HG02759 (cell line): ENCODE results near the gene TRIM58.

Source experiments
- ATAC-seq: cut with Tn5 transposase; IDR thresholded peaks from one replicate; pipeline ENCODE4 v1.9.1; 2021; ENCODE audit warnings: mild to moderate bottlenecking, moderate library complexity; ENCODE audit not compliant: unreplicated experiment

TRIM58 gene

GRCh38 chr1:247857069-247857984, at the start of gene TRIM58:
Gene TRIM58, plus strand, starts transcription at chr1:247857187. Its CDS starts 60 bp downstream, at chr1:247857247.
- ATAC-seq = peak; percentile 72

- ATAC-seq = no peak
These were observed 44.4 kb upstream of the TRIM58 start for GRCh38 chr1:247812637-247813036.

GRCh38 chr1:247822060-247822459, 34.9 kb upstream of the TRIM58 start:
- ATAC-seq = no peak

GRCh38 chr1:247824023-247824422, 33.0 kb upstream of the TRIM58 start, which contains the start of gene OR14A16:
Gene OR14A16, minus strand, starts transcription at chr1:247824119. Its CDS starts 8,390 bp downstream, at chr1:247815729.
- ATAC-seq = no peak

GRCh38 chr1:247825362-247825761, 31.6 kb upstream of the TRIM58 start:
- no peak for ATAC-seq

GRCh38 chr1:247829656-247830055, 27.3 kb upstream of the TRIM58 start:
- no peak for ATAC-seq

GRCh38 chr1:247833601-247834000, 23.4 kb upstream of the TRIM58 start:
- ATAC-seq = no peak

- ATAC-seq = no peak
These were observed 16.2 kb upstream of the TRIM58 start for GRCh38 chr1:247840818-247841217.

GRCh38 chr1:247841796-247842195, 15.2 kb upstream of the TRIM58 start, which contains the start of gene OR11L1:
Gene OR11L1, minus strand, starts transcription at chr1:247841896. Its CDS starts 0 bp downstream, at chr1:247841896.
- no peak for ATAC-seq

- ATAC-seq = no peak
These were observed 13.6 kb upstream of the TRIM58 start for GRCh38 chr1:247843411-247843810.

- no peak for ATAC-seq
These were observed 11.8 kb upstream of the TRIM58 start for GRCh38 chr1:247845011-247845692.

GRCh38 chr1:247845693-247846017, 11.3 kb upstream of the TRIM58 start:
- ATAC-seq = no peak

- ATAC-seq = no peak
These were observed 8.6 kb upstream of the TRIM58 start for GRCh38 chr1:247848346-247848745.

- no peak for ATAC-seq
These were observed 7.4 kb upstream of the TRIM58 start for GRCh38 chr1:247849616-247850015.

GRCh38 chr1:247854899-247855545, 2.0 kb upstream of the TRIM58 start:
- ATAC-seq = no peak

- ATAC-seq = no peak
These were observed 1.1 kb upstream of the TRIM58 start for GRCh38 chr1:247855911-247856310.

GRCh38 chr1:247857985-247858619, 1.1 kb downstream of the TRIM58 start:
- no peak for ATAC-seq

GRCh38 chr1:247862756-247863155, 5.8 kb downstream of the TRIM58 start:
- no peak for ATAC-seq

- no peak for ATAC-seq
These were observed 7.7 kb downstream of the TRIM58 start for GRCh38 chr1:247864644-247865043.

- ATAC-seq = no peak
These were observed 8.4 kb downstream of the TRIM58 start for GRCh38 chr1:247865416-247865815.

- no peak for ATAC-seq
These were observed 26.4 kb downstream of the TRIM58 start for GRCh38 chr1:247883346-247883745.
